Measurements from ENCODE around the gene SLC9A9.
A peak's percentile ranks its signal among the peaks of the same experiment; 100 is the strongest.

Gene SLC9A9

DNA sequence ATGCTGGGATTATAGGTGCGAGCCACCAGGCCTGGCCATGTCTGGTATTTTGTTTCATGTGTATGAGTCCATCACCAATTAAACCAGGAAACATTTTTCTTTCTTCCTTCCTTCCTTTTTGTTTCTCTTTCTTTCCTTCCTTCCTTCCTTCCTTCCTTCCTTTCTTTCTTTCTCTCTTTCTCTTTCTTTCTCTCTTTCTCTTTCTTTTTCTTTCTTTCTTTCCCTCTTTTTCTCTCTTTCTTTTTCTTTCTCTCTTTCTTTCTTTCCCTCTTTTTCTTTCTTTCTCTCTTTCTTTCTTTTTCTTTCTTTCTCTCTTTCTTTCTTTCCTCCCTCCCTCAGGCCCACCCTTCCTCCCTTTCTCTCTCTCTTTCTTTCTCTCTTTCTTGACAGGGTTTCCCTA lies 83.4 kb downstream of the SLC9A9 start:
- H3K4ac ChIP-seq (ENCODE audit: low read depth, low read length): no peak overlapping the region
- DNase-seq: no peak
- no peaks in the 10 kb centered on the region for H3K36me3 ChIP-seq (ENCODE audit: control insufficient read depth in 1 of 2, insufficient read depth in 2 of 2, low read length in 2 of 2)
- H4K12ac ChIP-seq (ENCODE audit: low read depth, low read length): no peak overlapping the region
- no CpG with 5 or more reads among the region's 1 CpG for WGBS (ENCODE audit: extremely low coverage, insufficient coverage, insufficient read length)
- no peaks in the 10 kb centered on the region for H3K79me2 ChIP-seq (ENCODE audit: control insufficient read depth, insufficient read depth, low read length, poor library complexity)
- H2AFZ ChIP-seq (ENCODE audit: insufficient read depth, low read length, poor library complexity): no peak overlapping the region
- no peak overlapping the region for H2AK5ac ChIP-seq (ENCODE audit: low read length)
- no peak overlapping the region for H2BK12ac ChIP-seq (ENCODE audit: low read length)
- no peak overlapping the region for H3K9ac ChIP-seq (ENCODE audit: low read length)
- no peak overlapping the region for H3K23ac ChIP-seq (ENCODE audit: low read length)
- H3K18ac ChIP-seq (ENCODE audit: low read length): no peak overlapping the region
- no peak overlapping the region for H3K4me3 ChIP-seq (ENCODE audit: low read depth, low read length)
- no peak overlapping the region for H3K4me2 ChIP-seq (ENCODE audit: low read length)
- H3K27ac ChIP-seq (ENCODE audit: low read depth, low read length): no peak overlapping the region
- H2BK5ac ChIP-seq (ENCODE audit: low read depth, low read length, poor library complexity): no peak overlapping the region
- no peaks in the 10 kb centered on the region for H3K9me3 ChIP-seq (ENCODE audit: insufficient read depth, low read depth, low read length)
- H3K79me1 ChIP-seq (ENCODE audit: low read length): no peaks in the 10 kb centered on the region
- no peak overlapping the region for H2BK120ac ChIP-seq (ENCODE audit: insufficient read depth, low read length, poor library complexity)
- H3K27me3 ChIP-seq (ENCODE audit: insufficient read depth, low read length): no peaks in the 10 kb centered on the region
- H3K4me1 ChIP-seq (ENCODE audit: control insufficient read depth in 1 of 2, insufficient read depth in 2 of 2, low read length in 2 of 2): no peaks in the 10 kb centered on the region
- no peak overlapping the region for H3K14ac ChIP-seq (ENCODE audit: low read length)
- H4K8ac ChIP-seq (ENCODE audit: low read depth, low read length): no peak overlapping the region
- no peak overlapping the region for H4K91ac ChIP-seq (ENCODE audit: low read depth, low read length)

- Histone ChIP-seq H4K91ac (ENCODE audit: low read depth, low read length) (no peak overlapping the region), H3K4me3 (ENCODE audit: low read depth, low read length) (no peak overlapping the region), H3K4ac (ENCODE audit: low read depth, low read length) (no peak overlapping the region), H3K4me2 (ENCODE audit: low read length) (no peak overlapping the region), H2BK12ac (ENCODE audit: low read length) (no peak overlapping the region), H2BK5ac (ENCODE audit: low read depth, low read length, poor library complexity) (no peak overlapping the region), H3K36me3 (ENCODE audit: control insufficient read depth in 1 of 2, insufficient read depth in 2 of 2, low read length in 2 of 2) (no peaks in the 10 kb centered on the region), H3K9ac (ENCODE audit: low read length) (no peak overlapping the region), H2AFZ (ENCODE audit: insufficient read depth, low read length, poor library complexity) (no peak overlapping the region), H2BK120ac (ENCODE audit: insufficient read depth, low read length, poor library complexity) (no peak overlapping the region), H4K8ac (ENCODE audit: low read depth, low read length) (no peak overlapping the region), H2AK5ac (ENCODE audit: low read length) (no peak overlapping the region), H3K79me2 (ENCODE audit: control insufficient read depth, insufficient read depth, low read length, poor library complexity) (no peaks in the 10 kb centered on the region), H3K18ac (ENCODE audit: low read length) (no peak overlapping the region), H3K27ac (ENCODE audit: low read depth, low read length) (no peak overlapping the region), H4K12ac (ENCODE audit: low read depth, low read length) (no peak overlapping the region), H3K23ac (ENCODE audit: low read length) (no peak overlapping the region), H3K4me1 (ENCODE audit: control insufficient read depth in 1 of 2, insufficient read depth in 2 of 2, low read length in 2 of 2) (no peaks in the 10 kb centered on the region), H3K9me3 (ENCODE audit: insufficient read depth, low read depth, low read length) (no peaks in the 10 kb centered on the region), H3K14ac (ENCODE audit: low read length) (no peak overlapping the region), H3K27me3 (ENCODE audit: insufficient read depth, low read length) (no peaks in the 10 kb centered on the region), H3K79me1 (ENCODE audit: low read length) (no peaks in the 10 kb centered on the region)
- peak in 1 of 2 donors; percentile 13 for DNase-seq
Observed at GRCh38 chr3:143763564-143764162, 84.6 kb downstream of the SLC9A9 start.

DNA sequence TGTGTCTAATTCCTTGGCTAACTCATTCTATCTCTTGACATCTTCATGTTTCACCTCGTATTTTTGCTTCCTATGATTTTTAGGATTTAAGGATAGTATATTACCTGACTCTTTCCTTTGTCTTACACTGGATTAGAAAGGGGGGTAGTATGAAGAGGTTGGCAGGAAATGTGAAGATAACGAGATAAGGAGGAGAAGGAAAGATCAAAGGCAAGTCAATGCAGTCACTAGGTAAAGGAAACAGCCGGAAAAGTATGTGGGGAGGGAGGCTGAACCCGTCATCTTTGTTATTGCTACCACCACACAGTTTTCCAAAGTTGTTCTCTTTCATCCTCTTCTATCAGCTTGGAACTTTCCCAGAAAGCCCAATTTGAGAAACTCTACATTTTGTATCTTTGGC lies 90.6 kb downstream of the SLC9A9 start:
- Histone ChIP-seq H3K9ac (ENCODE audit: low read length) (no peak overlapping the region), H2BK120ac (ENCODE audit: insufficient read depth, low read length, poor library complexity) (no peak overlapping the region), H3K4ac (ENCODE audit: low read depth, low read length) (no peak overlapping the region), H3K9me3 (ENCODE audit: insufficient read depth, low read depth, low read length) (no peaks in the 10 kb centered on the region), H3K36me3 (ENCODE audit: control insufficient read depth in 1 of 2, insufficient read depth in 2 of 2, low read length in 2 of 2) (no peaks in the 10 kb centered on the region), H3K4me1 (ENCODE audit: control insufficient read depth in 1 of 2, insufficient read depth in 2 of 2, low read length in 2 of 2) (no peaks in the 10 kb centered on the region), H2AK5ac (ENCODE audit: low read length) (no peak overlapping the region), H4K91ac (ENCODE audit: low read depth, low read length) (no peak overlapping the region), H3K27ac (ENCODE audit: low read depth, low read length) (no peak overlapping the region), H3K79me2 (ENCODE audit: control insufficient read depth, insufficient read depth, low read length, poor library complexity) (no peaks in the 10 kb centered on the region), H2AFZ (ENCODE audit: insufficient read depth, low read length, poor library complexity) (no peak overlapping the region), H3K14ac (ENCODE audit: low read length) (no peak overlapping the region), H3K4me3 (ENCODE audit: low read depth, low read length) (no peak overlapping the region), H2BK12ac (ENCODE audit: low read length) (no peak overlapping the region), H3K23ac (ENCODE audit: low read length) (no peak overlapping the region), H2BK5ac (ENCODE audit: low read depth, low read length, poor library complexity) (no peak overlapping the region), H4K12ac (ENCODE audit: low read depth, low read length) (no peak overlapping the region), H4K8ac (ENCODE audit: low read depth, low read length) (no peak overlapping the region), H3K18ac (ENCODE audit: low read length) (no peak overlapping the region), H3K4me2 (ENCODE audit: low read length) (no peak overlapping the region), H3K27me3 (ENCODE audit: insufficient read depth, low read length) (no peaks in the 10 kb centered on the region), H3K79me1 (ENCODE audit: low read length) (no peaks in the 10 kb centered on the region)
- DNase-seq: no peak
- WGBS (ENCODE audit: extremely low coverage, insufficient coverage, insufficient read length): no CpG with 5 or more reads among the region's 4 CpGs

DNA sequence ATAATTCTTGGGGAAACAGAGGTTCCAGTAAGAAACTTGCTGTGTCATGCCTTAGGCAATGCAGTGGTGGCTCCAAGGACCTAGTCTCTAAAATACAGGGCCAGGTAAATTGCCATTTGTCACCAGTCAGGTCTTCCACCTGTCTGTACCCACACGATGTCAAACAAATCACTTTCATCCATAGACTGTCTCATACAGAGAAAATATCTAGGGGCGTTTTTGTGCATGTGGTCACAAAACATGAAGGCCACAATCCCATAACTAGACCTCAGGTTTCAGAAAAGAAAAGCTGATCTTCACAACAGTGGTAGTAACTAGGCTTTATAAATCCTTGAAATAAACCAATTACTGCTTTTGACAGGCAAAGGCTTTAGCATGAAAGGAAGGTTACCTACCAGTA lies 92.3 kb downstream of the SLC9A9 start:
- WGBS (ENCODE audit: extremely low coverage, insufficient coverage, insufficient read length): no CpG with 5 or more reads among the region's 2 CpGs
- H4K12ac ChIP-seq (ENCODE audit: low read depth, low read length): no peak overlapping the region
- H4K8ac ChIP-seq (ENCODE audit: low read depth, low read length): no peak overlapping the region
- no peak overlapping the region for H3K4me3 ChIP-seq (ENCODE audit: low read depth, low read length)
- DNase-seq: no peak
- no peaks in the 10 kb centered on the region for H3K79me1 ChIP-seq (ENCODE audit: low read length)
- peaks cover under 1 to 1% of the 10 kb centered on the region in 2 experiments for H3K4me1 ChIP-seq (ENCODE audit: control insufficient read depth in 1 of 2, insufficient read depth in 2 of 2, low read length in 2 of 2)
- H2BK120ac ChIP-seq (ENCODE audit: insufficient read depth, low read length, poor library complexity): no peak overlapping the region
- no peaks in the 10 kb centered on the region for H3K27me3 ChIP-seq (ENCODE audit: insufficient read depth, low read length)
- H2AK5ac ChIP-seq (ENCODE audit: low read length): no peak overlapping the region
- no peak overlapping the region for H2BK5ac ChIP-seq (ENCODE audit: low read depth, low read length, poor library complexity)
- H3K79me2 ChIP-seq (ENCODE audit: control insufficient read depth, insufficient read depth, low read length, poor library complexity): no peaks in the 10 kb centered on the region
- H3K4ac ChIP-seq (ENCODE audit: low read depth, low read length): no peak overlapping the region
- H2BK12ac ChIP-seq (ENCODE audit: low read length): no peak overlapping the region
- H3K4me2 ChIP-seq (ENCODE audit: low read length): no peak overlapping the region
- H3K9ac ChIP-seq (ENCODE audit: low read length): no peak overlapping the region
- H4K91ac ChIP-seq (ENCODE audit: low read depth, low read length): no peak overlapping the region
- no peak overlapping the region for H2AFZ ChIP-seq (ENCODE audit: insufficient read depth, low read length, poor library complexity)
- no peak overlapping the region for H3K27ac ChIP-seq (ENCODE audit: low read depth, low read length)
- no peak overlapping the region for H3K23ac ChIP-seq (ENCODE audit: low read length)
- H3K9me3 ChIP-seq (ENCODE audit: insufficient read depth, low read depth, low read length): no peaks in the 10 kb centered on the region
- H3K14ac ChIP-seq (ENCODE audit: low read length): no peak overlapping the region
- no peak overlapping the region for H3K18ac ChIP-seq (ENCODE audit: low read length)
- no peaks in the 10 kb centered on the region for H3K36me3 ChIP-seq (ENCODE audit: control insufficient read depth in 1 of 2, insufficient read depth in 2 of 2, low read length in 2 of 2)
